BLaER1 treated with 17β-estradiol and CSF1 and Interleukin-3, amounts not matched to agents 10 nM and 100 nM (cell line): ENCODE results near the gene STK32B.
A peak's percentile ranks its signal among the peaks of the same experiment; 100 is the strongest.

Experiments
- H3K27ac ChIP-seq, 11 experiments: shearing (Covaris generic); formaldehyde crosslinking; 2 replicates each; pipeline ENCODE4 v1.8.1; 2022
- H3K27me3 ChIP-seq, 11 experiments: shearing (Covaris generic); formaldehyde crosslinking; 2 replicates each; pipeline ENCODE4 v1.8.1; 2022
- H3K36me3 ChIP-seq, 11 experiments: shearing (Covaris generic); formaldehyde crosslinking; 2 replicates each; pipeline ENCODE4 v1.8.1; 2022
- H3K4me1 ChIP-seq, 10 experiments: shearing (Covaris generic); formaldehyde crosslinking; 2 replicates each; pipeline ENCODE4 v1.8.1; 2022
- H3K4me2 ChIP-seq, 11 experiments: shearing (Covaris generic); formaldehyde crosslinking; 2 replicates each; pipeline ENCODE4 v1.8.1; 2022
- H3K4me3 ChIP-seq, 10 experiments: shearing (Covaris generic); formaldehyde crosslinking; 2 replicates each; pipeline ENCODE4 v1.8.1; 2022
- H3K9ac ChIP-seq, 11 experiments: shearing (Covaris generic); formaldehyde crosslinking; 2 replicates each; pipeline ENCODE4 v1.8.1; 2022
- H3K9me3 ChIP-seq, 11 experiments: shearing (Covaris generic); formaldehyde crosslinking; replicated peaks in 1 of 11; 2 replicates each; pipeline ENCODE4 v1.8.1; 2022
- H4K20me1 ChIP-seq, 11 experiments: shearing (Covaris generic); formaldehyde crosslinking; 2 replicates each; pipeline ENCODE4 v1.8.1; 2022
- Cebpa-rat ChIP-seq, 11 experiments: shearing (Covaris generic); IDR thresholded peaks; 2 replicates each; pipeline ENCODE4 v1.8.1; 2022

Gene STK32B

GRCh38 chr4:5024673-5025072 lies 26.6 kb upstream of the STK32B start:
- peaks cover 0 to 4% (median under 1%) of the 10 kb centered on the region in 11 experiments; a peak in 5 of 22 replicates for H3K27me3 ChIP-seq
- no peaks in the 10 kb centered on the region; a peak in 1 of 22 replicates for H4K20me1 ChIP-seq
- no peaks in the 10 kb centered on the region for H3K36me3 ChIP-seq
- peaks cover 0 to 16% (median 0%) of the 10 kb centered on the region in 11 experiments; a peak in 4 of 22 replicates for H3K9me3 ChIP-seq
- no peak for TF ChIP-seq Cebpa-rat (IDR thresholded peaks at IDR 0.05)
- no peak overlapping the region for H3K9ac ChIP-seq
- peak overlapping the region in 2 of 11 experiments; percentile 23; a peak in 2 of 22 replicates for H3K27ac ChIP-seq
- no peak overlapping the region for H3K4me3 ChIP-seq
- H3K4me1 ChIP-seq, result peaks cover 0 to 34% (median 23%) of the 10 kb centered on the region in 10 experiments; a peak in 18 of 20 replicates
- H3K4me2 ChIP-seq, result peak overlapping the region in 8 of 11 experiments; percentile 4 to 42 (median 16); a peak in 9 of 22 replicates

GRCh38 chr4:5026371-5026770 lies 24.9 kb upstream of the STK32B start:
- peak overlapping the region in 4 of 11 experiments; percentile 46 to 64 (median 58); a peak in 7 of 22 replicates for H3K27ac ChIP-seq
- H4K20me1 ChIP-seq, result no peaks in the 10 kb centered on the region; a peak in 1 of 22 replicates
- no peaks in the 10 kb centered on the region for H3K36me3 ChIP-seq
- H3K4me3 ChIP-seq, result no peak overlapping the region
- H3K9me3 ChIP-seq, result peaks cover 0 to 16% (median 0%) of the 10 kb centered on the region in 11 experiments; a peak in 4 of 22 replicates
- no peak overlapping the region for H3K9ac ChIP-seq
- TF ChIP-seq Cebpa-rat (IDR thresholded peaks at IDR 0.05), result no peak
- H3K27me3 ChIP-seq, result no peaks in the 10 kb centered on the region
- H3K4me1 ChIP-seq, result peaks cover 0 to 33% (median 23%) of the 10 kb centered on the region in 10 experiments; a peak in 18 of 20 replicates
- peak overlapping the region in 6 of 11 experiments; percentile 36 to 72 (median 61); a peak in 6 of 22 replicates for H3K4me2 ChIP-seq

- Histone ChIP-seq H3K4me2 (peak overlapping the region in 10 of 11 experiments; percentile 8 to 72 (median 56); a peak in 18 of 22 replicates), H4K20me1 (no peaks in the 10 kb centered on the region), H3K27ac (peak overlapping the region in 7 of 11 experiments; percentile 27 to 64 (median 46); a peak in 10 of 22 replicates), H3K9ac (peak overlapping the region in 2 of 11 experiments; percentile 41 to 48; a peak in 2 of 22 replicates), H3K4me1 (peaks cover 0 to 33% (median 23%) of the 10 kb centered on the region in 10 experiments; a peak in 18 of 20 replicates), H3K9me3 (peaks cover 0 to 16% (median 0%) of the 10 kb centered on the region in 11 experiments; a peak in 4 of 22 replicates), H3K27me3 (no peaks in the 10 kb centered on the region), H3K36me3 (no peaks in the 10 kb centered on the region), H3K4me3 (no peak overlapping the region)
- TF ChIP-seq Cebpa-rat (IDR thresholded peaks at IDR 0.05), result no peak
These were observed 23.9 kb upstream of the STK32B start for GRCh38 chr4:5027346-5027745.

GRCh38 chr4:5028480-5028879 lies 22.8 kb upstream of the STK32B start:
- Histone ChIP-seq H3K36me3 (no peaks in the 10 kb centered on the region), H4K20me1 (no peaks in the 10 kb centered on the region), H3K4me1 (peaks cover 9 to 43% (median 32%) of the 10 kb centered on the region in 10 experiments), H3K9ac (no peak overlapping the region), H3K27me3 (no peaks in the 10 kb centered on the region), H3K4me2 (peak overlapping the region in 4 of 11 experiments; percentile 57 to 72 (median 64); a peak in 6 of 22 replicates), H3K27ac (peak overlapping the region in 1 of 11 experiments; percentile 64; a peak in 2 of 22 replicates), H3K4me3 (no peak overlapping the region), H3K9me3 (peaks cover 0 to 10% (median 0%) of the 10 kb centered on the region in 11 experiments; a peak in 4 of 22 replicates)
- no peak for TF ChIP-seq Cebpa-rat (IDR thresholded peaks at IDR 0.05)

- peaks cover 18 to 51% (median 41%) of the 10 kb centered on the region in 10 experiments for H3K4me1 ChIP-seq
- TF ChIP-seq Cebpa-rat (IDR thresholded peaks at IDR 0.05), result no peak
These were observed 21.8 kb upstream of the STK32B start for GRCh38 chr4:5029447-5029846.

GRCh38 chr4:5030221-5030620 lies 21.1 kb upstream of the STK32B start:
- H3K4me3 ChIP-seq, result no peak overlapping the region
- no peak for TF ChIP-seq Cebpa-rat (IDR thresholded peaks at IDR 0.05)
- no peaks in the 10 kb centered on the region for H3K36me3 ChIP-seq
- H3K4me2 ChIP-seq, result no peak overlapping the region
- no peaks in the 10 kb centered on the region for H3K27me3 ChIP-seq
- H3K9ac ChIP-seq, result no peak overlapping the region
- H3K4me1 ChIP-seq, result peaks cover 24 to 51% (median 43%) of the 10 kb centered on the region in 10 experiments
- peaks cover 0 to 7% (median 0%) of the 10 kb centered on the region in 11 experiments; a peak in 2 of 22 replicates for H3K9me3 ChIP-seq
- no peaks in the 10 kb centered on the region for H4K20me1 ChIP-seq
- H3K27ac ChIP-seq, result no peak overlapping the region

More at GRCh38 chr4:5029447-5029846, 21.8 kb upstream of the STK32B start:
- Histone ChIP-seq H3K27ac (no peak overlapping the region), H3K9me3 (peaks cover 0 to 9% (median 0%) of the 10 kb centered on the region in 11 experiments; a peak in 2 of 22 replicates), H3K36me3 (no peaks in the 10 kb centered on the region), H3K4me3 (no peak overlapping the region), H4K20me1 (no peaks in the 10 kb centered on the region), H3K27me3 (no peaks in the 10 kb centered on the region), H3K9ac (no peak overlapping the region), H3K4me2 (no peak overlapping the region)

- H3K4me2 ChIP-seq, result no peak overlapping the region
- H3K27ac ChIP-seq, result no peak overlapping the region
- H3K9me3 ChIP-seq, result no peaks in the 10 kb centered on the region
- no peaks in the 10 kb centered on the region for H4K20me1 ChIP-seq
- no peak overlapping the region for H3K4me3 ChIP-seq
- H3K9ac ChIP-seq, result no peak overlapping the region
- H3K27me3 ChIP-seq, result no peaks in the 10 kb centered on the region
- H3K4me1 ChIP-seq, result peaks cover 24 to 54% (median 44%) of the 10 kb centered on the region in 10 experiments
- no peak for TF ChIP-seq Cebpa-rat (IDR thresholded peaks at IDR 0.05)
- H3K36me3 ChIP-seq, result no peaks in the 10 kb centered on the region
These were observed 20.4 kb upstream of the STK32B start for GRCh38 chr4:5030927-5031326.

GRCh38 chr4:5032813-5033212 lies 18.5 kb upstream of the STK32B start:
- peaks cover 38 to 58% (median 48%) of the 10 kb centered on the region in 10 experiments for H3K4me1 ChIP-seq
- H3K9ac ChIP-seq, result peak overlapping the region in 7 of 11 experiments; percentile 48 to 66 (median 55); a peak in 10 of 22 replicates
- H3K27me3 ChIP-seq, result no peaks in the 10 kb centered on the region
- TF ChIP-seq Cebpa-rat (IDR thresholded peaks at IDR 0.05), result no peak
- H3K36me3 ChIP-seq, result no peaks in the 10 kb centered on the region
- H4K20me1 ChIP-seq, result no peaks in the 10 kb centered on the region
- H3K4me2 ChIP-seq, result peak overlapping the region; percentile 56 to 83 (median 76)
- no peaks in the 10 kb centered on the region for H3K9me3 ChIP-seq
- H3K27ac ChIP-seq, result peak overlapping the region; percentile 15 to 79 (median 71); a peak in 21 of 22 replicates
- peak overlapping the region in 1 of 10 experiments; percentile 40; a peak in 1 of 20 replicates for H3K4me3 ChIP-seq

GRCh38 chr4:5033281-5033841 lies 17.9 kb upstream of the STK32B start:
- Histone ChIP-seq H3K4me2 (peak overlapping the region; percentile 56 to 83 (median 76)), H3K9me3 (no peaks in the 10 kb centered on the region), H4K20me1 (no peaks in the 10 kb centered on the region), H3K4me3 (peak overlapping the region in 5 of 10 experiments; percentile 2 to 40 (median 15); a peak in 4 of 20 replicates), H3K4me1 (peaks cover 38 to 58% (median 49%) of the 10 kb centered on the region in 10 experiments), H3K27ac (peak overlapping the region; percentile 15 to 79 (median 71); a peak in 21 of 22 replicates), H3K27me3 (no peaks in the 10 kb centered on the region), H3K36me3 (no peaks in the 10 kb centered on the region), H3K9ac (peak overlapping the region in 10 of 11 experiments; percentile 4 to 66 (median 50); a peak in 18 of 22 replicates)
- TF ChIP-seq Cebpa-rat (IDR thresholded peaks at IDR 0.05), result no peak
